Nephron (organoid): Measurements from ENCODE around the gene PRSS57.
"Not testable (repeated sequence)": the region's sequence is repeated elsewhere in the genome, so short reads cannot be mapped to it uniquely, and the experiment has no call there.

Experiments
- H3K27ac Mint-ChIP-seq, 3 experiments: 2 replicates each; pipeline ENCODE4 v1.8.0; 2020; ENCODE audit warnings: mixed read lengths in 3 of 3, mild to moderate bottlenecking in 2 of 3, moderate library complexity in 1 of 3
- H3K27me3 Mint-ChIP-seq: 2 replicates; pipeline ENCODE4 v1.8.0; 2021; ENCODE audit warnings: low read depth, mild to moderate bottlenecking, moderate library complexity, mixed read lengths
- H3K36me3 Mint-ChIP-seq: 2 replicates; pipeline ENCODE4 v1.8.0; 2020; ENCODE audit warnings: low read depth, mixed read lengths
- H3K4me1 Mint-ChIP-seq: 2 replicates; pipeline ENCODE4 v1.8.0; 2020; ENCODE audit warnings: mixed read lengths
- H3K4me3 Mint-ChIP-seq, 3 experiments: 2 replicates each; pipeline ENCODE4 v1.8.0; 2020; ENCODE audit warnings: mild to moderate bottlenecking in 3 of 3, mixed read lengths in 3 of 3, moderate library complexity in 2 of 3
- H3K9me3 Mint-ChIP-seq: 2 replicates; pipeline ENCODE4 v1.8.0; 2020; ENCODE audit warnings: mixed read lengths
- CTCF ChIP-seq, 3 experiments: fragments of 200-600 bp; sonication (generic); IDR thresholded peaks; one replicate each; pipeline ENCODE4 v1.5.0; 2021; ENCODE audit warnings: antibody characterized with exemption in 3 of 3; ENCODE audit not compliant: unreplicated experiment in 3 of 3

Gene PRSS57

GRCh38 chr19:695352-695949, at the start of gene PRSS57:
PRSS57 (minus strand) TSS chr19:695452; CDS start chr19:695430, 22 bp downstream.
- Mint-ChIP-seq H3K27me3 (peaks cover 6% of the 10 kb centered on the region), H3K36me3 (no peaks in the 10 kb centered on the region), H3K27ac (no peak within 1 kb of the TSS), H3K4me1 (no peaks in the 10 kb centered on the region), H3K4me3 (no peak within 1 kb of the TSS), H3K9me3 (no peaks in the 10 kb centered on the region)
- no peak for TF ChIP-seq CTCF (IDR thresholded peaks at IDR 0.05; ENCODE audit: unreplicated experiment in 3 of 3)

GRCh38 chr19:743168-743687, 48.0 kb upstream of the PRSS57 start:
- H3K4me3 Mint-ChIP-seq = no peak overlapping the region
- H3K9me3 Mint-ChIP-seq = peaks cover 9% of the 10 kb centered on the region
- TF ChIP-seq CTCF (IDR thresholded peaks at IDR 0.05; ENCODE audit: unreplicated experiment in 3 of 3) = no peak
- peaks cover 8% of the 10 kb centered on the region for H3K4me1 Mint-ChIP-seq
- H3K36me3 Mint-ChIP-seq = peaks cover 28% of the 10 kb centered on the region
- no peaks in the 10 kb centered on the region for H3K27me3 Mint-ChIP-seq
- H3K27ac Mint-ChIP-seq = peak overlapping the region; percentile 57 to 93 (median 85)

GRCh38 chr19:742540-743075, 47.4 kb upstream of the PRSS57 start:
- Mint-ChIP-seq H3K9me3 (peaks cover 9% of the 10 kb centered on the region), H3K27me3 (no peaks in the 10 kb centered on the region), H3K36me3 (peaks cover 21% of the 10 kb centered on the region), H3K4me1 (peaks cover 8% of the 10 kb centered on the region), H3K4me3 (no peak overlapping the region), H3K27ac (no peak overlapping the region)
- no peak for TF ChIP-seq CTCF (IDR thresholded peaks at IDR 0.05; ENCODE audit: unreplicated experiment in 3 of 3)

- Mint-ChIP-seq H3K9me3 (peaks cover 9% of the 10 kb centered on the region), H3K27ac (no peak overlapping the region), H3K4me1 (peaks cover 8% of the 10 kb centered on the region), H3K4me3 (no peak overlapping the region), H3K27me3 (no peaks in the 10 kb centered on the region), H3K36me3 (peaks cover 20% of the 10 kb centered on the region)
- no peak for TF ChIP-seq CTCF (IDR thresholded peaks at IDR 0.05; ENCODE audit: unreplicated experiment in 3 of 3)
Observed at GRCh38 chr19:741506-742131, 46.4 kb upstream of the PRSS57 start.

GRCh38 chr19:740816-741505, 45.7 kb upstream of the PRSS57 start:
- H3K27me3 Mint-ChIP-seq, H3K27ac Mint-ChIP-seq, H3K4me3 Mint-ChIP-seq, H3K4me1 Mint-ChIP-seq, H3K9me3 Mint-ChIP-seq: not testable (repeated sequence)
- peaks cover 13% of the 10 kb centered on the region for H3K36me3 Mint-ChIP-seq

- no peak overlapping the region for H3K27ac Mint-ChIP-seq
- TF ChIP-seq CTCF (IDR thresholded peaks at IDR 0.05; ENCODE audit: unreplicated experiment in 3 of 3) = no peak
- no peak overlapping the region for H3K4me3 Mint-ChIP-seq
- peaks cover 8% of the 10 kb centered on the region for H3K4me1 Mint-ChIP-seq
- peaks cover 7% of the 10 kb centered on the region for H3K36me3 Mint-ChIP-seq
- H3K27me3 Mint-ChIP-seq = no peaks in the 10 kb centered on the region
- peaks cover 6% of the 10 kb centered on the region for H3K9me3 Mint-ChIP-seq
Observed at GRCh38 chr19:739998-740715, 44.9 kb upstream of the PRSS57 start.
